HepG2 (cell line): ENCODE data around the gene ACER3.

Experiments
- ARNT ChIP-seq: fragments of 450-650 bp; IDR thresholded peaks from 2 replicates; pipeline ENCODE4 v1.6.1; 2017
- ETV6 ChIP-seq: sonication (generic); formaldehyde crosslinking; conservative IDR thresholded peaks from 2 replicates; pipeline ENCODE4 v1.4.0; 2020; ENCODE audit warnings: missing genetic modification reagents
- MAFK ChIP-seq, 2 experiments: IDR thresholded peaks in 1 of 2; conservative IDR thresholded peaks in 1 of 2; 2 replicates each; pipeline ENCODE4 v1.6.1; 2011; ENCODE audit warnings: improper control_type of control experiment in 2 of 2, low read length in 2 of 2
- MEIS1 ChIP-seq: sonication (generic); formaldehyde crosslinking; IDR thresholded peaks from 2 replicates; pipeline ENCODE4 v1.9.0; 2021; ENCODE audit warnings: mild to moderate bottlenecking, missing genetic modification reagents, moderate library complexity, borderline replicate concordance
- ZBTB8A ChIP-seq: sonication (generic); formaldehyde crosslinking; IDR thresholded peaks from 2 replicates; pipeline ENCODE4 v1.4.0; 2020; ENCODE audit warnings: mild to moderate bottlenecking, low read depth, missing genetic modification reagents, borderline replicate concordance
- ZFY ChIP-seq: sonication (generic); formaldehyde crosslinking; IDR thresholded peaks from 2 replicates; pipeline ENCODE4 v1.4.0; 2020; ENCODE audit warnings: missing genetic modification reagents
- ZNF678 ChIP-seq: sonication (generic); formaldehyde crosslinking; IDR thresholded peaks from 2 replicates; pipeline ENCODE4 v1.4.0; 2020; ENCODE audit warnings: mild to moderate bottlenecking, missing genetic modification reagents
- TF ChIP-seq, protein P1 (sequence below): sonication (generic); formaldehyde crosslinking; IDR thresholded peaks from one replicate; pipeline ENCODE4 v1.5.1; 2020; ENCODE audit warnings: mild to moderate bottlenecking, missing genetic modification reagents; ENCODE audit errors: not compliant biosample characterization
- TF ChIP-seq, protein P2 (sequence below): sonication (generic); formaldehyde crosslinking; IDR thresholded peaks from 2 replicates; pipeline ENCODE4 v1.5.0; 2020; ENCODE audit warnings: mild to moderate bottlenecking, missing genetic modification reagents, moderate library complexity
- TF ChIP-seq, protein P3 (sequence below): sonication (generic); formaldehyde crosslinking; IDR thresholded peaks from 2 replicates; pipeline ENCODE4 v1.4.0; 2020; ENCODE audit warnings: missing genetic modification reagents

DNA sequence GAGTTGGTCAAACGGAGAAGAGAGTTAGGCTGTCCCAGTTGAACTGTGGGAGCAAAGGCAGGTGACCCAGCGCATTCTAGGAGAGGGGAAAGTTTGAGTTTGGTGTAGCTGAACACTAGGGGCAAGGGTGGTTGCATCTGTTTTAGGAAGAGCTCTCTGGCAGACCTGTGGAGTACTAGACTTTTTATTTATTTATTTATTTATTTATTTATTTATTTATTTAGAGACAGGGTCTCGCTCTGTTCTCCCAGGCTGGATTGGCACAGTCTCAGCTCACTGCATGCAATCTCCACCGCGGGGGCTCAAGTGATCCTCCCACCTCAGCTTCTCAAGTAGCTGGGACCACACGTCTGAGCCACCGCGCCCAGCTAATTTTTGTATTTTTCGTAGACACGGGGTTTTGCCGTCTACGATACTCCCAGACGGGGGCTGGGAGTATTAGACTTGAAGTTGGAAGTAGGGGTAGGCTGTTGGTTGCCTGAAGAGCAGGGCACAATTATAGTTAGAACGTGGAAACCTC is 950 bp upstream of the ACER3 start:
- TF ChIP-seq, protein P1, sequence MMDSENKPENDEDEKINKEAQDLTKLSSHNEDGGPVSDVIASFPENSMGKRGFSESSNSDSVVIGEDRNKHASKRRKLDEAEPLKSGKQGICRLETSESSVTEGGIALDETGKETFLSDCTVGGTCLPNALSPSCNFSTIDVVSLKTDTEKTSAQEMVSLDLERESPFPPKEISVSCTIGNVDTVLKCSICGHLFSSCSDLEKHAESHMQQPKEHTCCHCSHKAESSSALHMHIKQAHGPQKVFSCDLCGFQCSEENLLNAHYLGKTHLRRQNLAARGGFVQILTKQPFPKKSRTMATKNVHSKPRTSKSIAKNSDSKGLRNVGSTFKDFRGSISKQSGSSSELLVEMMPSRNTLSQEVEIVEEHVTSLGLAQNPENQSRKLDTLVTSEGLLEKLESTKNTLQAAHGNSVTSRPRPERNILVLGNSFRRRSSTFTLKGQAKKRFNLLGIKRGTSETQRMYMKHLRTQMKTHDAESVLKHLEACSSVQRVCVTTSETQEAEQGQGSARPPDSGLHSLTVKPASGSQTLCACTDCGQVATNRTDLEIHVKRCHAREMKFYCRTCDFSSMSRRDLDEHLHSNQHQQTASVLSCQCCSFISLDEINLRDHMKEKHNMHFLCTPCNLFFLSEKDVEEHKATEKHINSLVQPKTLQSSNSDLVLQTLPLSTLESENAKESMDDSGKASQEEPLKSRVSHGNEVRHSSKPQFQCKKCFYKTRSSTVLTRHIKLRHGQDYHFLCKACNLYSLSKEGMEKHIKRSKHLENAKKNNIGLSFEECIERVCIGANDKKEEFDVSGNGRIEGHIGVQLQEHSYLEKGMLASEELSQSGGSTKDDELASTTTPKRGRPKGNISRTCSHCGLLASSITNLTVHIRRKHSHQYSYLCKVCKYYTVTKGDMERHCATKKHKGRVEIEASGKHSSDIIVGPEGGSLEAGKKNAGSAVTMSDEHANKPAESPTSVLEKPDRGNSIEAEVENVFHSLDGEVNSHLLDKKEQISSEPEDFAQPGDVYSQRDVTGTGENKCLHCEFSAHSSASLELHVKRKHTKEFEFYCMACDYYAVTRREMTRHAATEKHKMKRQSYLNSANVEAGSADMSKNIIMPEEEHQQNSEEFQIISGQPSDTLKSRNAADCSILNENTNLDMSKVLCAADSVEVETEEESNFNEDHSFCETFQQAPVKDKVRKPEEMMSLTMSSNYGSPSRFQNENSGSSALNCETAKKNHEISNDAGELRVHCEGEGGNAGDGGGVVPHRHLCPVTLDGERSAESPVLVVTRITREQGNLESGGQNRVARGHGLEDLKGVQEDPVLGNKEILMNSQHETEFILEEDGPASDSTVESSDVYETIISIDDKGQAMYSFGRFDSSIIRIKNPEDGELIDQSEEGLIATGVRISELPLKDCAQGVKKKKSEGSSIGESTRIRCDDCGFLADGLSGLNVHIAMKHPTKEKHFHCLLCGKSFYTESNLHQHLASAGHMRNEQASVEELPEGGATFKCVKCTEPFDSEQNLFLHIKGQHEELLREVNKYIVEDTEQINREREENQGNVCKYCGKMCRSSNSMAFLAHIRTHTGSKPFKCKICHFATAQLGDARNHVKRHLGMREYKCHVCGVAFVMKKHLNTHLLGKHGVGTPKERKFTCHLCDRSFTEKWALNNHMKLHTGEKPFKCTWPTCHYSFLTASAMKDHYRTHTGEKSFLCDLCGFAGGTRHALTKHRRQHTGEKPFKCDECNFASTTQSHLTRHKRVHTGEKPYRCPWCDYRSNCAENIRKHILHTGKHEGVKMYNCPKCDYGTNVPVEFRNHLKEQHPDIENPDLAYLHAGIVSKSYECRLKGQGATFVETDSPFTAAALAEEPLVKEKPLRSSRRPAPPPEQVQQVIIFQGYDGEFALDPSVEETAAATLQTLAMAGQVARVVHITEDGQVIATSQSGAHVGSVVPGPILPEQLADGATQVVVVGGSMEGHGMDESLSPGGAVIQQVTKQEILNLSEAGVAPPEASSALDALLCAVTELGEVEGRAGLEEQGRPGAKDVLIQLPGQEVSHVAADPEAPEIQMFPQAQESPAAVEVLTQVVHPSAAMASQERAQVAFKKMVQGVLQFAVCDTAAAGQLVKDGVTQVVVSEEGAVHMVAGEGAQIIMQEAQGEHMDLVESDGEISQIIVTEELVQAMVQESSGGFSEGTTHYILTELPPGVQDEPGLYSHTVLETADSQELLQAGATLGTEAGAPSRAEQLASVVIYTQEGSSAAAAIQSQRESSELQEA (CRISPR knock-in tag): no peak
- TF ChIP-seq ETV6 (CRISPR knock-in tag) (no peak), ARNT (no peak), MAFK (conservative IDR thresholded peaks at IDR 0.05 in 1 of 2, IDR thresholded peaks at IDR 0.05 in 1 of 2; ENCODE audit: low read length in 2 of 2) (no peak), ZFY (no peak), ZNF678 (CRISPR knock-in tag) (no peak), ZBTB8A (CRISPR knock-in tag) (no peak), MEIS1 (CRISPR knock-in tag) (no peak)
- TF ChIP-seq, protein P2, sequence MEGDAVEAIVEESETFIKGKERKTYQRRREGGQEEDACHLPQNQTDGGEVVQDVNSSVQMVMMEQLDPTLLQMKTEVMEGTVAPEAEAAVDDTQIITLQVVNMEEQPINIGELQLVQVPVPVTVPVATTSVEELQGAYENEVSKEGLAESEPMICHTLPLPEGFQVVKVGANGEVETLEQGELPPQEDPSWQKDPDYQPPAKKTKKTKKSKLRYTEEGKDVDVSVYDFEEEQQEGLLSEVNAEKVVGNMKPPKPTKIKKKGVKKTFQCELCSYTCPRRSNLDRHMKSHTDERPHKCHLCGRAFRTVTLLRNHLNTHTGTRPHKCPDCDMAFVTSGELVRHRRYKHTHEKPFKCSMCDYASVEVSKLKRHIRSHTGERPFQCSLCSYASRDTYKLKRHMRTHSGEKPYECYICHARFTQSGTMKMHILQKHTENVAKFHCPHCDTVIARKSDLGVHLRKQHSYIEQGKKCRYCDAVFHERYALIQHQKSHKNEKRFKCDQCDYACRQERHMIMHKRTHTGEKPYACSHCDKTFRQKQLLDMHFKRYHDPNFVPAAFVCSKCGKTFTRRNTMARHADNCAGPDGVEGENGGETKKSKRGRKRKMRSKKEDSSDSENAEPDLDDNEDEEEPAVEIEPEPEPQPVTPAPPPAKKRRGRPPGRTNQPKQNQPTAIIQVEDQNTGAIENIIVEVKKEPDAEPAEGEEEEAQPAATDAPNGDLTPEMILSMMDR (CRISPR knock-in tag): no peak
- TF ChIP-seq, protein P3, sequence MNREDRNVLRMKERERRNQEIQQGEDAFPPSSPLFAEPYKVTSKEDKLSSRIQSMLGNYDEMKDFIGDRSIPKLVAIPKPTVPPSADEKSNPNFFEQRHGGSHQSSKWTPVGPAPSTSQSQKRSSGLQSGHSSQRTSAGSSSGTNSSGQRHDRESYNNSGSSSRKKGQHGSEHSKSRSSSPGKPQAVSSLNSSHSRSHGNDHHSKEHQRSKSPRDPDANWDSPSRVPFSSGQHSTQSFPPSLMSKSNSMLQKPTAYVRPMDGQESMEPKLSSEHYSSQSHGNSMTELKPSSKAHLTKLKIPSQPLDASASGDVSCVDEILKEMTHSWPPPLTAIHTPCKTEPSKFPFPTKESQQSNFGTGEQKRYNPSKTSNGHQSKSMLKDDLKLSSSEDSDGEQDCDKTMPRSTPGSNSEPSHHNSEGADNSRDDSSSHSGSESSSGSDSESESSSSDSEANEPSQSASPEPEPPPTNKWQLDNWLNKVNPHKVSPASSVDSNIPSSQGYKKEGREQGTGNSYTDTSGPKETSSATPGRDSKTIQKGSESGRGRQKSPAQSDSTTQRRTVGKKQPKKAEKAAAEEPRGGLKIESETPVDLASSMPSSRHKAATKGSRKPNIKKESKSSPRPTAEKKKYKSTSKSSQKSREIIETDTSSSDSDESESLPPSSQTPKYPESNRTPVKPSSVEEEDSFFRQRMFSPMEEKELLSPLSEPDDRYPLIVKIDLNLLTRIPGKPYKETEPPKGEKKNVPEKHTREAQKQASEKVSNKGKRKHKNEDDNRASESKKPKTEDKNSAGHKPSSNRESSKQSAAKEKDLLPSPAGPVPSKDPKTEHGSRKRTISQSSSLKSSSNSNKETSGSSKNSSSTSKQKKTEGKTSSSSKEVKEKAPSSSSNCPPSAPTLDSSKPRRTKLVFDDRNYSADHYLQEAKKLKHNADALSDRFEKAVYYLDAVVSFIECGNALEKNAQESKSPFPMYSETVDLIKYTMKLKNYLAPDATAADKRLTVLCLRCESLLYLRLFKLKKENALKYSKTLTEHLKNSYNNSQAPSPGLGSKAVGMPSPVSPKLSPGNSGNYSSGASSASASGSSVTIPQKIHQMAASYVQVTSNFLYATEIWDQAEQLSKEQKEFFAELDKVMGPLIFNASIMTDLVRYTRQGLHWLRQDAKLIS (CRISPR knock-in tag): no peak
